LNCaP clone FGC (cell line): ENCODE measurements around the gene INSYN2A.

Source experiments
- DNase-seq: peaks from one replicate; pipeline ENCODE4 v3.0.0-alpha.2; 2011; ENCODE audit warnings: low read depth
- H3K4me3 ChIP-seq: 2 replicates; pipeline ENCODE4 v1.5.1; 2011; ENCODE audit warnings: mild to moderate bottlenecking, low read depth, low read length, control low read depth
- TF ChIP-seq, protein P1 (sequence below): IDR thresholded peaks from 2 replicates; pipeline ENCODE4 v1.5.1; 2012; ENCODE audit warnings: mild to moderate bottlenecking; ENCODE audit not compliant: control insufficient read depth, insufficient read depth; ENCODE audit errors: extremely low read depth

INSYN2A gene

DNA sequence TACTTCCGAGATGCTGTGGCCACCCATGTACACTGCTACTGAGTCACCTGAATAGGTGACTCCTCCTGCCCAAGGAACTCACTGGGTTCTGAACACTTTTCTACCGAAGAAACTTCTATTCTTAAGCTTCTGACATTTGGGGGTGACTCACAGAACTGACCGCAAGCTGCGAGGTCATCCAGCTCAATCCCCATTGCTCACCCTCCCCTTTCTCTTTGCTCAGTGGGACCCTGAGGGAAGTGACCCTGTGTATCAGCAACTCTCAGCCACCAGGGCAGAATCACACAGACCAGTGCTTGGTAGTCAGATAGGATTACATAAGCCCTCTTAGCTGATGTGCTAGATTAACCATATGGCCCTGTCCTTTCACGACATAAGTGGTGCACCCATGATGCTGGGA is 46.3 kb downstream of the INSYN2A start:
- TF ChIP-seq, protein P1, sequence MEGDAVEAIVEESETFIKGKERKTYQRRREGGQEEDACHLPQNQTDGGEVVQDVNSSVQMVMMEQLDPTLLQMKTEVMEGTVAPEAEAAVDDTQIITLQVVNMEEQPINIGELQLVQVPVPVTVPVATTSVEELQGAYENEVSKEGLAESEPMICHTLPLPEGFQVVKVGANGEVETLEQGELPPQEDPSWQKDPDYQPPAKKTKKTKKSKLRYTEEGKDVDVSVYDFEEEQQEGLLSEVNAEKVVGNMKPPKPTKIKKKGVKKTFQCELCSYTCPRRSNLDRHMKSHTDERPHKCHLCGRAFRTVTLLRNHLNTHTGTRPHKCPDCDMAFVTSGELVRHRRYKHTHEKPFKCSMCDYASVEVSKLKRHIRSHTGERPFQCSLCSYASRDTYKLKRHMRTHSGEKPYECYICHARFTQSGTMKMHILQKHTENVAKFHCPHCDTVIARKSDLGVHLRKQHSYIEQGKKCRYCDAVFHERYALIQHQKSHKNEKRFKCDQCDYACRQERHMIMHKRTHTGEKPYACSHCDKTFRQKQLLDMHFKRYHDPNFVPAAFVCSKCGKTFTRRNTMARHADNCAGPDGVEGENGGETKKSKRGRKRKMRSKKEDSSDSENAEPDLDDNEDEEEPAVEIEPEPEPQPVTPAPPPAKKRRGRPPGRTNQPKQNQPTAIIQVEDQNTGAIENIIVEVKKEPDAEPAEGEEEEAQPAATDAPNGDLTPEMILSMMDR, result no peak
- no peak overlapping the region for H3K4me3 ChIP-seq
- no peak for DNase-seq

DNA sequence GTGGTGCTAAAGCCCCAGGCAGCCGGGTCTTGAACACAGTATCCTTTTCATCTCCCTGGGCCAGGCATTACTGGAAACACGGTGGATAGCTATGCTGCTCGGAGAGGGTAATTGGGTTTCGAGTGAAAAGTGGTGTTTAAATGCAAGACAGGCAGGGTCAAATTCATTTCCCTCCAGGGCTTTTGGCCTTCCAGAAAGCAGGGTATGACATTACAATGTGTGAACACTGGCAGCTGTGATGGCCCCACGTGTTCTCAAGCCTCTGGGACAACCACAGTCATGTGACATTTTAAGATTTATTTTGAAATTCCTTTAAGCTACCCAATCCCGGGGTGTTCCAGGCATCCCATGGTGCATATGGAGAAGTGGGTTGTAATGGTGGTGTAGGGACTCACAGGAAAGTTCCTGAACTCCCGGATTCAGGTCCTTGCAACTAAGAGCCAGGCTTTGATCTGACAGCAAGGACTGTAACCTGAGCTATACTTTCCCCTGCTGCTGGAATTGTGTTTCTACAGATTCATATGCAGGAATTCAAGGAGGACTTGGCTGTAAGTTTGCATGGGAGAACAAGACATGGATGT is 46.8 kb downstream of the INSYN2A start:
- no peak for DNase-seq

DNA sequence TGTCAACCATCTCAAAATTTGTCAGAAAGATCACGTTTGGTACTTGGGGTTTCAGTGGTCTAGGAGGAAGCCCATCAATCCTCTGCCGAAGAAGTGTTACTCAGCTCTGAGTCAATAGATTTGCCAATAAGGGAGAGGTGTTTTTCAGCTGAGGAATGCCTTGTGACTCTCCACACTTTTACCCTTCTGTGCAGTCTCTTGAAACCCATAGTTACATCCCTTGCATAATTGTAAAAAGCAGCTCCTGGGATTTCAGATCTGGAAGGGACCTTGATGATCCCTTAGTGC is 47.5 kb downstream of the INSYN2A start:
- no peak for DNase-seq
- H3K4me3 ChIP-seq, result no peak overlapping the region

More for the DNA sequence above, 46.8 kb downstream of the INSYN2A start:
- H3K4me3 ChIP-seq, result no peak overlapping the region
- TF ChIP-seq, protein P1, result no peak

DNA sequence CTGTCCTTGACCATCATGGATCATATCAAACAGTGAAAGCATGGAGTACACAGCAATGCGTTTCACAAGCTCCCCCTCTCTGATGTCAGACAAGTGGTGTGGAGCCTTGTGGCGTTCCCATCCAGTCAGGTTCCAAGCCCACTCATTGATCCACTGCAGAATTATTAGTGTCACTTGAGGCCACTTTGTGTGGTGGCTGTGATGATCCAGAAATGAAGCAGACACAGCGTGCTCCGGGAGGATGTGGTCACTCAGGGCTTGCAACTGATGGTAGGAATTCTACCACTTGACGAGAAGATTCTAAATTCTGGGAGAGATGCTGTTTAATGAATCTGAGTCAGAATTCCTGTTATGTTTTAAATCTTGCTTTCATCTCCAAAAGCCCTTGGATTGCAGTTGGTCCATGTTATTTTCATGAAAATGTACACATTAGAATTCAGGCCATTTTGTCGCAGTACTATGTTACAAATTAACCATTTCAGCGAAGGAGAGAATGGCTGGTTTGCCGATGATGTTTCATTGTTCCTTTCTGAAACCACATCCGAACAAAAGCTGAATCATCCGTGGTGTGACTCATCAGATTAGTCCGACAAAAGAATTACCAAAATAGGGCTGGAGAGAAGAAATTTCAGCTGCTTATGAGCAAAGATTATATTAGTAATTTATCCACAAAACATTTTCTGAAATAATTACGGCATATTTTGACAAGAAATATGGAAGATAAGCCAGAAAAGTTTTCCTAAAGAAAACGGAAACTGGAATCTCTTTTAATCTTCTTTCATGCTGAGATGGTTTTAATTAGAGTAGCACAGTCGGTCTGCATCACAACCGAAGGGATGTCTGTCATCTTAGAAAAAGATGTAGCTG is 48.1 kb downstream of the INSYN2A start:
- TF ChIP-seq, protein P1, result no peak
- no peak for DNase-seq
- no peak overlapping the region for H3K4me3 ChIP-seq

More for the DNA sequence above, 47.5 kb downstream of the INSYN2A start:
- TF ChIP-seq, protein P1, result no peak

DNA sequence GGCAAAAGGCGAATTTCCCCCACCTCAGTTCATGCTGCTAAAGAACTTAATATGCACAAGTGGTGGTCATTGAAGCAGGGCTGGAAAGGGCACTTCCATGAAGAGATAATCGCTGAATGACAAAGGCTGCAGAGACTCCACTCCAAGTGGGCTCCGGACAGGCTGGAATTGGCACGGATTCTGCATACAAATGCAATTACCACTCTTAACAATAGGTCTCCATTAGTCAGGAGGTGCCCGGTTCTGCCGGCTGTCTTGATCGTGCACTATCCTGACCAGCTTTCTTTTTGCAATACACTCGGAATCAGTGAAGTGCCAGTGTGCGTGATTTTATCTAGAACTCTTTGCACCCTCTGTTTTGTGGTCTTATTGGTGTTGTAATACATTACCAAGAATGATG is 49.7 kb downstream of the INSYN2A start:
- no peak overlapping the region for H3K4me3 ChIP-seq

More for the DNA sequence above, 49.7 kb downstream of the INSYN2A start:
- TF ChIP-seq, protein P1, result no peak
- DNase-seq, result no peak
